DMS 273 (cell line): ENCODE results near the gene DLG1.
A peak's percentile ranks its signal among the peaks of the same experiment; 100 is the strongest.
"Not testable (repeated sequence)": the region's sequence is repeated elsewhere in the genome, so short reads cannot be mapped to it uniquely, and the experiment has no call there.

Source experiments
- DNase-seq: peaks from one replicate; lab custom pipeline; 2025; ENCODE audit not compliant: unreplicated experiment; lab: John Stamatoyannopoulos, UW

Gene DLG1

GRCh38 chr3:197105786-197106185, 192.6 kb downstream of the DLG1 start:
- no peak for DNase-seq

- DNase-seq, result no peak
Measured at GRCh38 chr3:197104738-197105137, 193.7 kb downstream of the DLG1 start.

- DNase-seq, result no peak
Measured at GRCh38 chr3:197103766-197104165, 194.6 kb downstream of the DLG1 start.

GRCh38 chr3:197093871-197094270, 204.5 kb downstream of the DLG1 start:
- DNase-seq, result peak; percentile 37

- DNase-seq, result no peak
Measured at GRCh38 chr3:197088370-197088769, 210.0 kb downstream of the DLG1 start.

- DNase-seq, result no peak
Measured at GRCh38 chr3:197085137-197085536, 213.3 kb downstream of the DLG1 start.

- no peak for DNase-seq
Measured at GRCh38 chr3:197083486-197083885, 214.9 kb downstream of the DLG1 start.

- no peak for DNase-seq
Measured at GRCh38 chr3:197082871-197083270, 215.5 kb downstream of the DLG1 start.

GRCh38 chr3:197080344-197080743, 218.1 kb downstream of the DLG1 start:
- no peak for DNase-seq

- no peak for DNase-seq
Measured at GRCh38 chr3:197076415-197076814, 222.0 kb downstream of the DLG1 start.

GRCh38 chr3:197068077-197068476, 230.3 kb downstream of the DLG1 start:
- DNase-seq, result no peak

- DNase-seq, result no peak
Measured at GRCh38 chr3:197064771-197065170, 233.6 kb downstream of the DLG1 start.

GRCh38 chr3:197062446-197062845, 236.0 kb downstream of the DLG1 start:
- no peak for DNase-seq

GRCh38 chr3:197051637-197052036, 246.8 kb downstream of the DLG1 start:
- DNase-seq, result not testable (repeated sequence)

- no peak for DNase-seq
Measured at GRCh38 chr3:197050511-197050910, 247.9 kb downstream of the DLG1 start.

- no peak for DNase-seq
Measured at GRCh38 chr3:197042539-197042938, 255.9 kb downstream of the DLG1 start.

- DNase-seq, result no peak
Measured at GRCh38 chr3:197041875-197042488, 256.4 kb downstream of the DLG1 start.

GRCh38 chr3:197040658-197041057, 257.8 kb downstream of the DLG1 start:
- DNase-seq, result no peak

GRCh38 chr3:197038679-197039462, 259.5 kb downstream of the DLG1 start:
- no peak for DNase-seq

GRCh38 chr3:197035577-197035976, 262.8 kb downstream of the DLG1 start:
- DNase-seq, result no peak

- DNase-seq, result not testable (repeated sequence)
Measured at GRCh38 chr3:197034778-197035177, 263.6 kb downstream of the DLG1 start.

- DNase-seq, result not testable (repeated sequence)
Measured at GRCh38 chr3:197033764-197034163, 264.6 kb downstream of the DLG1 start.
